H1 (cell line): ENCODE data around the gene SAMD4A. TPM values are rescaled to one million over a fixed set of nuclear protein-coding genes. Genes with fewer than 3 reads are reported as not detected.

Experiments used
- JUND ChIP-seq: IDR thresholded peaks from 2 replicates; pipeline ENCODE4 v1.6.1; 2011; ENCODE audit warnings: mild to moderate bottlenecking, improper control_type of control experiment, low read length
- YY1 ChIP-seq: IDR thresholded peaks from 2 replicates; pipeline ENCODE4 v1.6.1; 2011; ENCODE audit warnings: low read depth, mild to moderate bottlenecking, low read length
- polyA plus RNA-seq, 7 experiments: library from polyadenylated mRNA; depleted of rRNA in 3 of 7; stranded (reverse) in 5 of 7; unstranded in 2 of 7; fragments of >200 nt in 5 of 7; fragments of 200-250 nt in 2 of 7; gene quantifications; 1 replicate in 5 of 7; 2 replicates in 1 of 7; 4 replicates in 1 of 7; pipeline versions ENCODE4 v1.2.1 to v1.2.3, GENCODE V29; 2011 to 2013; ENCODE audit warnings: missing spikeins in 2 of 7, mixed read lengths in 2 of 7
- total RNA-seq: library from RNA; stranded (reverse); fragmentation: NEBNext Ultra II Directional; extraction: Animal tissue kit (Norgen Biotek cat#: 25700); gene quantifications from 2 replicates; pipeline ENCODE4 v1.2.1, GENCODE V29; 2021

SAMD4A gene
- total and polyA plus RNA-seq, 2 of the 8 experiments (the other 6 are each of a cell fraction or from before 2014, with no cell fraction given): 2.4 to 12.3 TPM

DNA sequence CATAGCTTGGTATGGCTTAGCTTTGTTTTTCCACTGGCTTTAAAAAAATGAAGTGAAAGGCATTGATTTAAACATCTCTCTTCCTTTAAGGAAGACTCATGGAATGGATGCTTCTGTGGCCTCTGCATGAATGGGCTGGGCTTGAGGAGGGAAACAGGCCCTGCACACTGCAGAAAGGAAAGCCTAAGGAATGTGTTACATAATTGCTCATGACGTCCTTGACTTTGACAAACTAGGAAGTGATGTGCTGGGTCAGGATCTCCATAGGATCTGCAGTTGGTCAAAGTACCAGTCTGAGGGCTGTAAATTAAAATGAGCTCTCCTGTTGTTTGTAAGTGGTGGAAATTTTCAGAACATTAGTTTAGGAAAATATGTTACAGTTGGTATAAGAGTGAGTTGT is 12.7 kb downstream of the SAMD4A start (continued):
- TF ChIP-seq JUND: no peak
- no peak for TF ChIP-seq YY1
